ENCODE results near the gene PTGIS.

Gene PTGIS

DNA sequence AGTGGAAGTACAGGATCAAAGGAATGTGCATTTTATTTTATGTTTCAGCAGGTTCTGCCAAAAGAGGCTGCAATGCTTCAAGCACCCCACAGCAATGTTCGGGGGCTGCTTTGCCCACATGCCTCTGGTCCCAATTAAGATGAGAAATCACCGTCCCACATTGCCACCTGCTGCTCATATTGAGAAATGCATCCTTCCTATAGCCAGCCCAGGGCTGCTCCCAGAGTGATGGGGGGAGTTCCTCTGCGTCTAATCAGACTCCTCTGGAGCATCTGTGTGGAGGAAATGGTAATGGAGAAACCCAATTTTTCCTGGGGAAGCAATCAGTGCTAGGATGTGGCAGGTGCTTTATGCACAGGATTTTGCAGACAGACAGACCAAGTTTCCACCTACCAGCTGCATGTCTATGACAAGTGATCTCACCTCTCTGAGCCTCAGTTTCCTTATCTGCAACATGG is 33.7 kb downstream of the PTGIS start:
- DNase-seq, result peak in 51 of 58 donors; percentile 1 to 77 (median 20)

DNA sequence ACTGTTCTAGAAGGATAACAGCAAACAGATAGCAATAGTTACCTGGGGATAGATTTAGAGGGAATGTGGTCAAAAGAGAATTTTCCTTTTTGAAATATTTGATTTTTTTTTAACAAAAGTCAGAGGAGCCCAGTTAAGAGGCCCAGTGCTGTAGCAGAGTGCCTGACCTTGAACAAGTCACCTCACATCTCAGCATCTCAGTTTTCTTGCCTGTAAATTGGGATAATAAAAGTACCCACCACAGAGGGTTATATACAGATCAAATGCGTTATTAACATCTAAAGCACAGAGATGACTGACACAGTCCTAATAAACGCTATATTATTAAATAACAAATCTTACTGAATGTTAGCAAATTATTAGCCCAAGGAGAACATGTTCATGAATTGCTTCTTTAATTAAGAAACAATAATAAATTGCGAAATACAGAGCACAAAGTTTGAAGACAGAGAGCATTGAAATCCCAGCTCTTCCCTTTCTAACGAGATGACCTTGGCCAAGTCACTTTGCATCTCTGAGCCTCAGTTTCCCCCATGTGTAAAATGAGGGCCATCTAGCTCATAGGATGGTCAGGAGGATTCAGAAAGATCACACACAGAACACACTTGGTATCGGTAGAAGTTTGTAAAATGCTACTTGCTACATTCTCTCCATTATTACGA is 35.5 kb downstream of the PTGIS start:
- no peak for DNase-seq

DNA sequence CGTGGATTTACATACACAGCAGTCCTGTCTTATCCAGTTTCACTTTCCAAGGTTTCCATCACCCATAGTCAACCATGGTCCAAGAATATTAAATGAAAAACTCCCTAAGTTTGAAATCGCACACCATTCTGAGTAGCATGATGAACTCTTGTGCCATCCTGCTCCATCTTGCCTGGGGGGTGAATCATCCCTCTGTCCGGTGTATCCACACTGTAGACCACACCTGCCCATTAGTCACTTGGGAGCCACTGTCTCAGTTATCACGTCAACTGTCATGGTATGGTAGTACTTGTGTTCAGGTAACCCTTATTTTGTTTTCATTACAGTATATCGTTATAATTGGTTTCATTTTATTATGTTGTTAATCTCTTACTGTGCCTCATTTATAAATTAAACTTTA is 38.5 kb downstream of the PTGIS start:
- DNase-seq, result no peak

DNA sequence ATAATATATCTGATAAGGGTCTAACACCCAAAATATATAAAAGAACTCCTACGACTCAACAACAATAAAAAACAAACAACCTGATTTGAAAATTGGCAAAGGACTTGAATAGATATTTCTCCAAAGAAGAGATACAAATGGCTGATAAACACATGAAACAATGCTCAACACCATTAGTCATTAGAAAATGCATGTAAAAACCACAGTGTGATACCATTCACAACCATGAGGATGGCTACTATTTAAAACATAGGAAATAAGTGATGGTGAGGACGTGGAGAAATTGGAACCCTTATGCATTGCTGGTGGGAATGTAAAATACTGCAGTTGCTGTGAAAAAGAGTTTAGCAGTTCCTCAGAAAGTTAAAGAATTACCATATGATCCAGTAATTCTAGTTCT is 41.4 kb downstream of the PTGIS start:
- DNase-seq, result no peak

DNA sequence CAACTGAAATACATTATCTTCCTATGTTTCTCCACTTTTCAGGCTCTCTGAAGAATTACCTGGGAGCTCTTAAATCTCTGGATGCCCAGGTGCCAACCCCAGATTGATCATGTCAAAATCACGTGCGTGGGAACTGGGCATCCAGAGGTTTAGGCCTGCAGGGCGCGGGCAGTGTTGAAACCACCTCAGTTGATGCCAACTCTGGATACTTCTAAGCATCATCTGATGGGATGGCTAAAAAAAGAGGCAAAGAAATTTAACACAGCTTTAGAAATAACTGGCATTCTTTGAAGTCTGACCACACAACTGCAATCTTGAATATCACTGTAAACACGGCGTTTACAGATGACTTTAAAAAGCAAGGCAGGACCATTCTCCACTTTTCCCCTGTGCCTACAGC is 41.9 kb downstream of the PTGIS start:
- DNase-seq, result no peak

DNA sequence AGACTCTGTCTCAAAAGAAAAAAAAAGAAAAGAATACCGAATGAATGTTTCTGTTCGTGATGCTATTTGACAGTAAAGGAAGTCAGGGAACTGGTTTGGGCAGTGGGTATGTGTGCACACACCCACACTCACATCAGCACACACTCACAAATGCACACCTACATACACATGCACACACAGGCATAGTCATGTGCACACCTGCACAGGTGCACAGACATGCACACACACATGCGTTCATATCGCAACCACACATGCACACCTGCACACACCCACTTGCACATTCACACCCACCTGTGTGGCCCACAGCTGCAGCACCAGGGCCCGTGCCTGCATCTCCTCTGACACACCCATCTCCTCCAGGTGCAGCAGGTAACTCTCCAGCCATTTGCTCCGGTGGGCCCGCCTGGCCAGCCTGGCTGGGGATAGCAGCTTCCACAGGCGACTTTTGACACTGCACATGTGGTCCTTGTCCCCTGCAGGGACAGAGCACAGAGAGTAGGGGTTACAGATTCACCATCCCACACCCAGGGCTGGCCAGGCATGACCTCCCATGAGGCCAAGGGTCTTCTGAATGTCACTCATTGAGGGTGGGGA is 44.1 kb downstream of the PTGIS start:
- DNase-seq, result no peak

DNA sequence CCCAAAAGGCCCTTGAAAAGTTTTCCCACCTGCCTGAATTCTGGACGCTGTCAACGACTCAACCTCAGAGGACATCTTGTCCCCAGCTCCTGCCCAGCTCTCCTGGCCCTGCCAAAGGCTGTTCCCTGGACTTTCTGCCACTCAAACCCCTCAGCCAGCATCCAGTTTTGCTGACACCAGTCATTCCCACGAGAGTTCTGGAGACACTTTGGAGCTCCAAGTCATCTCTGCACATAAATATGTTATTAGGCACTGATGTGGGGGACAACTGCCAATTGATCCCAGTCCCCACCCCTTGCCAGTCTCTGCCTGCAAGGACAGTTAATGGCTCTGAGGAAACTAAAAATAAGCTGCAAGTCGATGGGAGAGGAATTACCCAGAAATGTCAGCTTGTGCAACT is 46.6 kb downstream of the PTGIS start:
- no peak for DNase-seq

DNA sequence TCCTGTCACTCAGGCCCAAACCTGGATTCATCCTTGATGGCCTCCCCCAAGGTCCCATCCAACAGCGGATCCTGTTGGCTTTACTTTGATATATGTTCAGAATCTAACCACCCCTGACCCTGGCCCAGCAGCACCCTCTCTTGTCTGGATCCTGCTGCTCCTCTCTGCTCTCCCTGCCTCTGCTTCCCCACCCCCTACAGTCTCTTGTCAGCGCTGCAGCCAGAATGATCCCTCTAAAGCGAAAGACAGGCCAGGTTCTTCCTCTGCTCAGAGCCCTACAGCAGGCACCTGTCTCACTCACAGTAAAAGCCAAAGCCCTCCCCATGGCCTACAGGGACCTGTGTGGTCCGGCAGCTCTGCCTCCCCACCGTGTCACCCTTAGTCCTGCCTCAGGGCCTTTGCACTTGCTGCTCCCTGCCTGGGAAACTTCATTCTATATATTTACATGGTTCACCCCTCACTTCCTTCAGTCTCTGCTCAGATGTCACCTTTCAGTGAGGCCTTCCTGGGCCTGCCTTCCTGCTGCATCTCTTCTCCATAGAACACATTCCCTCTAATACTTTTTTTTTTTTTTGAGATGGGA is 48.1 kb downstream of the PTGIS start:
- no peak for DNase-seq

DNA sequence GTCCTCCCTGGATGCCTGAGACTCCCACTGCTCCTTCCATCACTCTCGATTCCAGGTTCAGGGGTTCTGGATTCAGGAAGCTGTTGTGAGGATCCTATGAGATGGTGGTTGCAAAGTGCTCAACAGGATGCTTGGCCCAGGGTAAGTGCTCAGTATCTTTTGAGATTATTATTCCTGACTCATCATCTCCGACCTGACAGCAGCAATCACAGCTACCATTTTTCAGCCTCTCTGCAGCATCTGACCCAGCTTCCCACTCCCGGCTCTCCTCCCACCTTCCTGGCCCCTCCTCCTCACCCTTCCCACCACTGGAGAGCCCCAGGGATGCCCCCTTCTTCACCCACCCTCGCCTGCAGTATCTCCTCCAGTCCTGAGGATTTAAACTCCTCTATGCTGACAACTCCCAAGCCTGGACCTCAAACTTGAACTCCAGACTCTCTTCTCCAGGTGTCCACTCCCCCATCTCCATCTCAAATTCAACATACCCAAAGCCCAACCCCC is 48.7 kb downstream of the PTGIS start:
- no peak for DNase-seq

DNA sequence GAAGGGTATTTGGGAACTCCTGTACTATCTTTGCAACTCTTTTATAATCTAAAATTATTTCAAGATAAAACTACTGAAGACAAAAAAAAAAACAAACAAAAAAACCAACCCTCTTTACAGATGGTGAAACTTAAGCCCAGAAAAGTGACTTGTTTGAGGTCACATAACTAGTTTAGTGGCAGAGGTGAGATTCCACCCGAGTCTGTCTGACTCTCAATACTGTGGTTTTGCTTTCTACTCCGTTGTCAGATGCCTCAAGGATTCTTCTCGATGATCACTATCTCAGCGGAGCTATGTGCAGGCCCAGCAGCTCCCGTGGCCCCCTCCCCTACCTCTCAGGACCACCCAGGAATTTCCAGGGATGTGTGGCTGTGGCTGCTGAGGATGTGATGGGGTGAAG is 49.4 kb downstream of the PTGIS start:
- no peak for DNase-seq

DNA sequence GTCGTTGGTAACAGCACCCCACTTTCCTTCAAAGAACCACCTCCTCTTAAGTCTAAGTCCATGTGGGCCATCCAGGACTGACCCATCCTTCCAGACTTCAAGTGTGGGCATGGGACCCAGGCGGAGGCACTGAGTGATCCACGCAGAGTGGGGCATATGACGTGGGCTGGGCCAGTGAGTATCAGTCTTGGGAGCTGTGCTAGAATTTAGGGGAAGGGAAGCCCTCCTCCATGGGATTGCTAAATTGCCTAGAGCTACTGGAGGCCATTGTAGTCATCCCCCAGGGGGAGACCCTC is 50.2 kb downstream of the PTGIS start:
- DNase-seq, result no peak

DNA sequence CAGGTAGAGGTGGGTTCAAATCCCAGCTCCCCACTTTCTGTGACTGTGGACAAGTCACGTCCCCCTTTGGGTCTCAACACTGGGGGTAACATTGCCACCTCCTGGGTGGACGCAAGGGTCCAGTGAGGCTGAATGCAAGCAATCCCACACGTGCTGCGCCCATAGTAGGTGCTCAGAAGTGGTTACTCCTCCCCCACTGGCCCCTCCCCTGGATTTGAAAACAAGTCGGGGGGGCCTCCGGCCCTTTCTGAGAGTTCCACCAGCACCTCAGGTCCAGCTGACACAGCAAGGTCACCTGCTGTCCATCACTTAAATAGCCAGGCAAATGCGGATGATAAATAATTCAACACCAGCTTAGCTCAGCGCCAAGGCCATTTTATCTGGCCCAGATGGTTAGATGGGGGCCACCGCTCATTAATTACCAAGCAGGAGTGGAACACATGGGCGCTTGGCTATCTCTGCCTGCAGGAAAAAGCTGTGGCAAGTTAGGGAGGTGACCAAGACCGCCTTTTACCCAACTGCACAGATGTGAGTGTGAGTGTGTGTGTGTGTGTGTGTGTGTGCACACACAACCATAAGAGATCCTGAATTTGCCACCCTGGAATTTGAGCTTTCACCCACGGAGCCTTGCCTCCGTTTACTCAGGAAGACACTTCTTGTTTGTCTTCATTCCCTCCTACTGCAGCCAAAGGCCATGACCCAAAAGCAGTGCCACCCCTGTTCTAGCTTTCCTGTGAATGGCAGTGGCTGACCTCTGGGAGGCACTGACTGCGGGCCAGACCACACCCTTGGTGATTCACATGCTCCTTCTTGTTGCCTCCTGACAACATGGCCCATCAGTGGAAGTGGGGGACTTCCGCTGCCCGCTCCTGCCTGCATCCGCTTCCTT is 50.8 kb downstream of the PTGIS start:
- no peak for DNase-seq

DNA sequence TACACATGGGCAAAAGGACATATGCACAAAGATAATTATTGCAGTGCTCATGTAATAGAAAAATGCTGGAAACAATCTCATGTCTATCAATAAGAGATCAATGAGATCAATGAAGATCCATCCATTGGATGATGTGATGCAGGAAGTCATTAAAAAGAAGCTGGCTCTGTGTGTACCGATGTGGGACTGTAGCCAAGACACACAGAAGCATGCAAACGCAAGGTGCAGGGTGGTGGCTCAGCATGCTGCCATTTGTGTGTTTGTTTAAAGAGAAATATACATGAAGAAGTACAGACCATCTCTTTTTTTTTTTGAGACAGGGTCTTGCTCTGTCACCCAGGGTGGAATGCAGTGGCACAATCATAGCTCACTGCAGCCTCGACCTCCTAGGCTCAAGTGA is 52.4 kb downstream of the PTGIS start:
- DNase-seq, result no peak

DNA sequence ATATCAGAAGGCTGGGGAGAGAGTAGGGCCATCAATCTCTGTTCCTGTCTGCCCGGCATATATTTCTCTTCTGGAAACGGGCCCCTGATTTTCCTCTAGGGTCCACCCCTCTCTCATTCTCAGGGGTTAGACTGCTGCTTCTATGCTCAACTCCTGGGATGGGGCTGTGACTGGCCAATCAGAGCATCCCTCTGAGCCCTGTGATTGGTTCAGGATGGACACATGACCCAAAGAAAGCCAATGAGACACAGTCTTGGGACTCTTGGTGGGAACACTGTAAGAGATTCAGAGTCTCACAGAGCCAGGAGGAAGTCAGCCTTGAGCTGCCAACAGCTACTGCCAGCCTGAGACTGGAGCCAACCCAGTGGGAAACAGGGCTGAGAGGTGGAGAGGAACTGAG is 54.4 kb downstream of the PTGIS start:
- no peak for DNase-seq

DNA sequence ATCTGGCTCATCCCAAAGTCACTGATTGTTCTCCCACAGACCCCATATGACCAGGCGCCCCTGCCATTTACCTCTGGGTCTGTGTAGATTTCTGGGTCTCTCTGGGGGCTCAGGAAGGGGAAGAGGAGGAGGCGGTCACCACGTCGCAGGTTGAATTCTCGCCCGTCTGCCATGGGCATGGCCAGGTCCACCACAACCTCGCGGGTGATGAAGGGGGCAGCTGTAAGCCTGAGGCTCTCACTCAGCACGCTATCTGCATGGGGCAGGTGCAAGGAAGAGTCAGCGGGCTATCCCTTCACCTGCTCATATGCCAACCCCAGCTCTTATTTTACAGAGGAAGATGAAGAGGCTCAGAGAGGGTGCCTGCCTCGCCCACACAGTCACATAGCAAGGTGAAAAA is 54.9 kb downstream of the PTGIS start:
- DNase-seq, result no peak

DNA sequence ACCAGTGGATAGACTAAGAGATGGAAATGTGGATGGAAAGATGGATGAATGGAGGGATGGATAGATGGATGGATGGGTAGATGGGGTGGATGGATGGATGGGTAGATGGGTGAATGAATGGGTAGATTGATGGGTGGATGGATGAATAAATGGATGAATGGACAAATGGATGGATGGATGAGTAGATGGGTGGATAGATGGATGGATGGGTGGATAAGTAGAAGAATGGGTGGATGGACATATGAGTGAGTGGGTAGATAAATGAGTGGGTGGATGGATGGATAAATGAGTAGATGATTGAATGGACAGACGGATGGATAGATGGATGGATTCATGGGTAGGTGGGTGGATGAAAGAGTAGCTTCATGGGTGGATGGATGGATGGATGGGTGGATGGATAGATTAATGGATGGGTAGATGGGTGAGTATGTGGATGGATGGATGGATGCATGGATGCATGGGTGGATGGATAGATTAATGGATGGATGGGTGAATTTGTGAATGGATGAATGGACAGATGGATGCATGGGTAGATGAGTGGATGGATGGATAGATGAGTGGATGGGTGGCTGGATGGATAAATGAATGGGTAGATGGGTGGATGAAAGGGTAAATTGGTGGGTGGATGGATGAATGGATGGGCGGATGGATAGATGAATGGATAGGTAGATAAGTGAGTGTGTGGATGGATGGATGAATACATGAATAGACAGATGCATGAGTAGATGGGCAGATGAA is 56.0 kb downstream of the PTGIS start:
- DNase-seq, result no peak

DNA sequence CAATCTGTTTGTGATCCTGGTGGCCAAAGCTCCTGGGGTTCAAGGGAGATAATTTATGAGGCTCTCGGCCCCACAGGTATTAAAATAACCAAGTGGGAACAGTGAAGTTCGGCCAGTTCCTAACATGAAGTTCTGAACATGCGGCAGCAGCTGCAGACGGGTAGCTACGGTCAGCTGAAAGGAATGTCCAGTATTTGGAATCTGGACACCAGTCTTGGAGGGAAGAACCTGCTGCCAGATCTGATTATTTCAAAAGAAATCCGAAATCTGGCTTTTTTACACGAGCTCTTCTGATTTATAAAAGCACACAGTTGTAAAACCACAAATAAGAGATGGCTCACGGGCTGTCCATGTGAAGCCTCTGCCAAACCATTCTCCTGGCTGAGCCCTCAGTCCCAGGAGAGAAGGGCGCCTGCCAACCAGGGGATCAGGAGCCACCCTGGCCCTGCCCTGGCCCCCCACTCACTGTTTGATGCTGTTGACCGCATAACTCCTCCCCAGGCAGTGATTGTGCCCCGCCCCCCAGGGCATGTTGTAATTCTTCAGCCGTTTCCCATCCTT is 57.3 kb downstream of the PTGIS start:
- DNase-seq, result no peak

DNA sequence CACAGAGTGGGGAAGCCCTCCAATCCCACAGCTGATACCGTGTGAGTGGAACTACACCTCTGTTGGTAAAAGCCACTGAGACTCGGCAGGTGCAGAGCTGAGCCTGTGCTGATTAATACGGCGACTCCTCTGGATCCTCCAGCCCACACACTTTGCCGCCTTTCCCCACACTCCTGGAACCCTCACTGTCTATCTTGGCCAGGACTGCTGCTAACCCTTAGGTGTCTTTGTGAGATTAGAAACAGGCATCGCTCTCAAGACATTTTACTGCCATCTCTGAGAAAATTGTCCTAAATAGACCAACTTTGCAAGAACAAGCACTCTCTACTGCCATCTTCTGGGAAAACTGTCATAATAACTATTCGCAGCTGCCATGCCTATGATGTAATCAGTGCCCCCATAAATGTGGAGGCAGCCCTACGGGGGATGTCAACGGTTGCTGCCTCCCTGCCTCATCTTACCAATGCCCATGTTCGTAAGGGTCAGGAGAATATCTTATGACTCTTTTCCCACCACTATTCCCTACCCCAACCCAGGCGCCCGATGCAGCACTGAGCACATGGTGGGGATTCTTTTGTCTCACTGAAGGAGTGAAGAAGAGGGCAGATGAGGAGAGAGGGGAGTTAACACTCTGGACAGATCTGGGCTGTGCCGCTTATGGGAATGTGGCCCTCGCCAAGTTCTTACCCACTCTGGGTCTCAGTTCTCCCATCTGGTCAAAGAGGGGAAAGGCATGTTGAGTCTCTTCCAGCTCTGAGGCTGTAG is 59.3 kb downstream of the PTGIS start:
- peak in 23 of 58 donors; percentile 1 to 63 (median 25) for DNase-seq

DNA sequence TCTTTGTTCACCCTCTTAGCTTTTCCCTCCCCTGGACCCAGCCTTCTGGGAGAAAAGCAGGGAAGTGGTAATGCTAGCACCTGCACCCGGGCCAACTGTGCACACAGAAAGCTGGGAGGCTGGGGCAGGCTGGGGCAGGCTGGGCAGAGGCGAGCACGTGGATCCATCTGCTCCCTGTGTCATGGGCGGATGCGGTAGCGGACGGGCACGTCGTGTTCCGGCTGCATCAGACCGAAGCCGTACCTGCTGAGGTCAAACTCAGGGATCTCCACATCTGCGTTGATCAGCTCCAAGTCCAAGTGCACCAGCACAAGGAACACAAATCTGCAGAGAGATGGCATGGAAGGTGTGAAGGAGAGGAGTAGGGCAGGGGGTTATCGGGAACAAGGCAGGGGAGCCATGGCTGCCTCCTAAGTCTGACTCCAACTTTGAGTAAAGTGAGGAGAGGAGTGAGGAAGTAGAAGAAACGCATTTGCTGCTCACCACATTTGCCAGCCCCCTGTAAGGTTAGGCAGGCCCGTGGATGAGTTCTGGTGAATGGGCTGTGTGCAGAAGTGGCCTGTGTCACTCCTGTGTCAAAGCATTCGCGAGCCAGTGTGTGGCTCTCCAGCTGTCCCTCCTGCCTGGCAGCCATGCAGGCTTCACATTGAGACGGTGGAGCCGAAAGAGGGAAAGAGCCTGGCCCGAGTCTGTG is 60.0 kb downstream of the PTGIS start:
- DNase-seq, result no peak

DNA sequence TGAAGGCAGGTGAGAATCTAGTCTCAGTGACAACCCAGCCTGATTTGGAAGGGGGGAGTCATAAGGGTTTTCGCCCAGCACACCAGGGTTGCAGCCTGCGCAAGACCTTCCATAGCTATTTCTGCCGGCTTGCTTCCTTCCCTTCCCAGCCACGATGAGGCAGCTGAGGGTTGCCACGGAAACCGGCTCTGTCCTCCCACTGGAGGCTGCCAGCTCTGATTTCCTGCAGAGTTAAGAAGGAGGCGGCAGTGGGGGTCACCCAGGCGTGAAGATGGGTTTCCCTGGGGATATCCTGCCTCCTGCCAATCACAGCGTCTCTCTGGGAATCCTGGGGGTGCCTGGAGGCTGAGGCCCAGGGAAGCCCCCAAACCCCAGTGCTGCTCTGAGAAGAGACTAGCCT is 62.4 kb downstream of the PTGIS start:
- peak in 54 of 58 donors; percentile 10 to 89 (median 44) for DNase-seq

Measured in anterior cingulate cortex (tissue), 58 donors.